Inflammatory macrophage treated with lipopolysaccharide for 1 hour (primary cell): ENCODE results near the gene MYORG.

Source experiments
- DNase-seq, 2 donors: peaks; one replicate each; pipeline ENCODE4 v3.0.0-alpha.2; 2020 to 2022

MYORG gene

GRCh38 chr9:34376596-34377403, at the start of gene MYORG:
Gene MYORG (minus strand): TSS chr9:34376898. CDS start chr9:34372943, 3,955 bp downstream.
- peak; percentile 87 to 93 for DNase-seq

DNA sequence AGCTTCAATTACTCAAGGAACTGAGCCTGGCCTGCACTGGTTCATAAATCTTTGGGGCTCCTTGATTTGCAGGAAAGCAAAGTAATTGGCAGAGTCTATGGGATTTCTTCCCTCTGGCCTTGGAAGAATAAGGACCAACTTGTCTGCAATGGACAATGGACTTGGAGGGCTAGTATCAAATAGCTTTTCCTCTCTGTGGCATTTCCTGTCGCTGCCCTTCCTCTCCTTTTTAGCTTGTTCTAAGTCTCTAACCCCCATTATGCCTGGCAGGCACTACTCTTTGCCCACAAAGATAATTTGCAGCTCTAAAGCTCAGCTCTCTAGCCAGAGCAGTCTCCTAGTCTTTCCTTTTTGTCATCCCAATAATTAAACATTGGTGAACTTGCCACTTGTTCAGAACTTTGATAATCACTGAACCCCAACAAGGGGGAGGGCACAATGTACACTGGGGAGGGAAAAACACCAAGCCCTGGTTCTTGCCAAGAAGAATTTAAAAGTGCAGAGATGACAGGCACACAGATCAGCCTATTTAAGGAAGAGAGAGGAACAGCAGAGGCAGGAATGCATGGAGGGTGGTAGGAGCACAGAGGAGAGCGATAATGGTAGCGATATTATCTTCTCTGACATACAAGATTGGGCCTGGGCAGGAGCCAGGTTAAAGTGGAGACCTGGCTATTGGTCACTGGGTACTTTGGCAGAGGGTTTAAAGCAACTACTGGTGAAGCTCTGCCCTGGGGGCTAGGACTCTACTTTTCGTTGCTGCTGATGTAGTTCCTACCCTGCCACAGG, 43.2 kb upstream of the MYORG start:
- no peak for DNase-seq

DNA sequence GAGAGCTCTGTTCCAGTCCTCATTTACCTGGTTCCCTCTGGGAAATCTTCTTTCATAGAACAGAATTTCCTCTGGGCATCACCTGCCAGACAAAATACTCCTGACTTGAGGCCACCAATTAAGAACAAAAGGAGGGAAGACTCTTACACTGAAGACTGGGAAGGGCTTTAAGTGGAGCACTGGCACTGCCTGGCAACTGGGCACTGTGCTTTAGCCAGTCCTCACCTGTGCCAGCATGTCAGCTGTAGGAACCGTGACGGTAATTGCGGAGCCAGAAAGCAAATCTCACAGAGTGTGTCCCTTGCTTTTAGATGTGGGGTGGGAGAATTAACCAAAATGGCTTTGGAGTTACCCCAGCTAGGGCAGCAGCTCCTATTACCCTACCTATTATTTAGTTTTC, 41.0 kb upstream of the MYORG start:
- DNase-seq = no peak

DNA sequence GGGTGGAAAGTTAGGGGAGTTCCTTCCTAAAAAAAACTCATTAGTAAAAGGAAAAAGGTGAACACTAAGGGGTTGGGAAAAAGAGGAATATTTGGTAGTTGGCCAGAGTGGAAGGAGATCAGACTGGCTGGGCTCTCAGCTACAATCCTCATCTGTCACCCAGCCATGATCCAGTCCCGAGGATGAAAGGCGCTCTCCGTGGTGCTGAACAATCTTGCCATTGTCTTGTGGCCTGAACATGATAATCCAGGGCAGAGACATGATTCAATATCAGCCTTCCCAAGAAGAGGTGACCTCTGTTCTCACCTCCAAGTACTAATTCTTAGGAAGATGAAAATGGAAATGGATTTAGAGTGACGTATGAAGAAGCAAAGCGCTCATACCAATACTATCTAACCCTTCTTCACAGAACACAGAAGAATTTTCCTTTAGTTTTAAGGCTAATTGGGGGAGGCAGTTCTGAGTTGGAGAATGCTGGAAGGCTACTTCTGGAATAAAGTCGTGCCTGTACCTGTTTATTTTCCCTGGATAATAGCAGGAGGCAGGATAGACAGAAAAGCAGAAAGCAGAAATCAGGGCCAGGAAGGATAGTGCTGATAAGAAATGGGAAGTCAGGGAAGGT, 36.6 kb upstream of the MYORG start:
- DNase-seq = peak in 1 of 2 donors; percentile 41

DNA sequence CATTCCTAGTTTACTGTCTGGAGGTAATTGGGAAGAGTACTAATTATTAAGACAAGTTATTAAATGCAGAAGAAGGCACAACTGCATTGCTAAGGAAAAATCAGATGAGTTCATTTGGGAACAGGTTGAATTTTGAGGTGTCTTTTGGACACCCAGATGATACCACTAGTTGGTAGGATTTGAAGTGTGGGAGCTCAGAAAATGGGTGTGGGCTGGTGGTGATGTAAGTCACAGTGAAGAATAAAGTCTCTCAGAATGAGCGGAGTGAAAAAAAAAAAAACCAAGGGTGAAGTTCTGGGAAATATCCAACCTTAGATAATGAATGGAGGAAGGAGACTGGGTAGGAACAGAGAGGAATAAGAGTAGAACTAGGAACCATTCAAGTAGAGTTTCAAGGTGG, 35.6 kb upstream of the MYORG start:
- no peak for DNase-seq

- no peak for DNase-seq
Measured at GRCh38 chr9:34409154-34409553, 32.5 kb upstream of the MYORG start.

DNA sequence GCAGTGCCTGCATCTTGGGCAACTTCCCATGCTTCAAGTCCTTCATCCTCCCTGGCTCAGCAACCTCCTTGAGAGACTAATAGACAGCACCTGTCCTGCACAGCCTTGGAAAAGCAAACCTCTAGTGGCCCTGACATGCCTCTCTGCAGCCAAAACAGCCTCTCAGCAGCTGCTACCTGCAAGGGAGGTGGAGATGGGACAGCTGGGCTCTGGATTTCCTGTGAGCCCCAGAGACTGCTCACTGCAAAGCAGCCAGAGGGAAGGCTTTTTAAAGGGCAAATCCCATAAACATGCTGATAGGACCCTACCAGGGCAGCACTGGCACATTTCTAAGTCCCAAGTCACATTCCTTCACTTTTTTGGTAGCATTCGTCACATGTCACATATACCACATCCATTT, 31.5 kb upstream of the MYORG start:
- DNase-seq = no peak

DNA sequence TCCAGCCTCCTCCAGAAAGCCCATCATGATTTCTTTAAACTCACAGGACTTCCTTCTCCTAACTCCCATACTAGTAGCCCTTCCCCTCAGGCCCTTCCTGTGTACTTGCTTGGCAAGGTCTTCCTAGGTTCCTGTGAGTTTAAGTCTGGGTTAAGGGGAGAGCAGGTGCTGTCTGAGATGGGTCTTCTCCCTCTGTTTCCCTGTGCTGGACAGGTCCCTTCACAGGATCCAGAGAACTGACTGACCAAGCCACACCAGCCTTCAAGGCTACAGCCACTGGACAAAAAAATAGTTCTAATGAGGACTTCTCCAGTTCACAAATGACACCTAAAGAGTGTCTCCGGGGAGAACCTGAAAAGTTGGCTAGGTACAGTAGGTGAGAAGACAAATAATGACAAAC, 29.5 kb upstream of the MYORG start:
- DNase-seq = no peak

DNA sequence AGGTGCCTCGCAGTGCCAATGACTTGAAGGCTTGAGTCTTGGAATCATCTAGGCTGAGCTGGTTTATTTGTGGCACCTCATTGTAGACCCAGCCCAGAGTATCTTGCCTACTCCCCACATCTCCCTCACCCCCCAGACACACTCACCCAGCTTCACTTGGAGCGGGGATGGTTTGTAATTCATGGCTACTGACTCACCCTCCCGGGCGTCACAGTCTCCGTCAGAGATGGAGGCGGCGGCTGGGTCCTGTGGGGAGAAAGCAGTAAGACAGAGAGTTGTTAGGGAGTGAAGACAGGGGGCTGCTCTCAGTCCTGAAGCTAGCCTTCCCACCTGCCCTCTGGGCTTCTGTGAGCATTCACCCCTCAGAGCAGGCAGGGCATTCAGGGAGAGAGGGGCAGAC, 29.0 kb upstream of the MYORG start:
- no peak for DNase-seq

DNA sequence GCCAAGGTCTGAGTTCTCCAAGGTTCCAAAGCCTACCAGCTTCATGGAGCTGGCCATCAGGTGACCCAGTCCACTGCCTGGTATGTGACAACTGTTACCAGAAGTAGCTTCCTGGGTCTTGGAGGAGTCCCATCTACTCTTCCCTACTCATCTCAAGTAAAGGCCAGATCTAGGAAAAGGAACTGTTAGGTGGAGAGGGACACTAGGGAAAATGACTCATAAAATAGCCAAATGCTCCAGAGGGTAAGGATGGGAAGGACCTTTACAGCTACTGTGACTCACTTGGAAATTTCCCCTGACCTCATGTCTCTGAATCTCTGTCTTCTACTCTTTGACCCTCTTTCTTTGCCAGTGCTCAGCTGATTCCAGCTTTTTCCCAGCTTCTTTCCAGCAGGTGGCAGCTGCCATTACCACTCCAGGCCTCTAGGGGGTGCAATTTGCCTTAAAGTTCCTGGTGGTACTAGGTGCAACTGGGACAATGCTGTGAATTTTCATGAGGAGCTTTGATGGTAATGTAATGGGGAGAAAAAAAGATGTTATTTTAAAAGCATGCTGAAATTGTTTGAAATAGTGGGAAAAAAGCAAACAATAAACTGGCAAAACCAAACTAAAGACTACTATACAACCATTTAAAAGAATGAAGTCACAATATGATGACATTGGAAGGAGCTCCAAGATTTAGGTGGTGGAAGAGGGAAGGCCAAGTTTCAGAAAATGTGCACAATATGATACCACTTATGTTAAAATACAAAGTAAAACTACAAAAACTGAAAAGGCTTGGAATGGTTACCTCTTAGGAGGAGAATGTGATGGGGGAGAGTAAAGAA, 27.1 kb upstream of the MYORG start:
- DNase-seq = peak; percentile 43 to 86

DNA sequence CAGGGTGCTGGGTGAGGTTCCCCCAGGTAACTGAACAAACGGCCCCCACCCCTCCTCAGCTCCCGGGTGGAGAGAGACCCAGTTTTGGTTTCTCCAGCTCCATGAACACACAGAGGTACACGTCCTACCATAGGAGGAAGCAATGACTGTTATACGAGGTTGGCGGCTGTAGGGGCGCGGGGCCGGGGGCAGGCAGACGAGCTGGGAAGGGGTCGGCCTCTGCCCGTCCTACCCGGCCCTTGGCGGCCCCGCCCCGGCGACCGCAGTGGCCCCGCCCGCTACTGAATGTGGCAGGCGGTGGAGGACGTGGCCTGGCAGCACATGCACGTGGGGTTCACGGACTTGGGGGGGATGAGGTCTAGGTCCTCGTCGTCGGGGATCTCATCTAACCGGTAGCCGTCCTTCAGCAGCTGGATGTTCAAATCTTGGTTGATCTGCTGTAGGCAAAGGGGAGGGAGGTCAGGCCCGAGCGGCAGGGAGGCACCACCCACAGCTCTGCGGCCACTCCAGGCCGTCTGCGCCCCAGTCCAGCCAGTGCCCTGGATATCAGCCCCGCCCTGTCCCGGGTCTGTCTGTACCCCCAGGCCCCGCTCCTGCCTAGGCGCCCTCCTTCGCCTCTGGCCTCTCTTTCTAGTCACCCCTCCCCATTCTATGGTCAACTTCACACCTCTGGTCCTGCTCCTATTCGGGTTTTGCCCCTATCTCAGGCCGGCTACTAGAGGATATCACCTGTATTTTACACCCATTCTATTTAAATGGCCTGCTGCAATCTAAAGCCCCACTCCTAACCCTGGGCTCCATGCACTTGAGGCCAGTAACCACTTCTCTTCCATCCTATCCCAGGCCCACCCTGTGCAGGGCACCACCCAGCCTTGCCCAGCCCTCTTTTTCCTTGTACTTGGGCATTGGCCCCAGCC, 24.2 kb upstream of the MYORG start:
- DNase-seq = no peak

DNA sequence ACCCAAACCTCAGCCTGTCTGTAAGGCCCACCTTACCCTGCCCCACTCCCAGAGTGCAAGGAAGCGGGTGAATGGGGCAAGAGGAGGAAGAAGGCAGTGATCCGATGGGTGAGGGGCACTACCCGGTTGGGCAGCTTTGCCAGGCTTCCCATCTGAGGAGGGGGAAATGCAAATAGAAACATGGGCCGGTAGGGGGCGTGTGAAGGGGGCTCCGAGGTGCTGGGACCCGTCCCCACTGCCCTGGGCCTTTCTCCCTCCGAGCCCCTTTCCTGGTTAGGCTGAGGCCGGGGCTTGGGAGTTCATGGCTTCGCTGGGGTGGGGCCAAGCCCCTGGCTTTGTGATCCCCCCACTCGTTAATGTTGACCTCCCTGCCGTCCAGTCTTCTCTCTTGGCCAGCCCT, 23.6 kb upstream of the MYORG start:
- DNase-seq = no peak

GRCh38 chr9:34399729-34400128, 23.0 kb upstream of the MYORG start:
- no peak for DNase-seq

- no peak for DNase-seq
Measured at GRCh38 chr9:34398875-34399274, 22.2 kb upstream of the MYORG start.

GRCh38 chr9:34396276-34397214, 19.8 kb upstream of the MYORG start:
- no peak for DNase-seq

DNA sequence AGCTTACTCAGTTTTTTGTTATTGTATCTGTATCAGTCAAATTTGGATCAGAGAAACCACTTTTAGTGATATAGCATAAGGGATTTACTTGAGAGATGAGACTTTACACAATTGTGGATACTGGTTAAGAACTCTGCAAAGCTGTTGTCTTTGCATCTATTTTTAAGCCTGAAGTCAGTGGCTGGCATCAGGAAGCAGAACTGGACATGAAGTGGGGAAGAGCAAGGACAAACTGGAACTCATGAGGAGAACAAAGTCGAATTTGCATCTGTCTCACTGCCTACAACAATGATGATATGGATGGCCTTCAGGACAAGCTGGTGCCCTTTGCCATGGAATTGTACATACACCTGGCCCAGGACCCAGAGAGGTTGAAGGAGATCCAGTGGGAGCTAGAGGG, 15.8 kb upstream of the MYORG start:
- no peak for DNase-seq

DNA sequence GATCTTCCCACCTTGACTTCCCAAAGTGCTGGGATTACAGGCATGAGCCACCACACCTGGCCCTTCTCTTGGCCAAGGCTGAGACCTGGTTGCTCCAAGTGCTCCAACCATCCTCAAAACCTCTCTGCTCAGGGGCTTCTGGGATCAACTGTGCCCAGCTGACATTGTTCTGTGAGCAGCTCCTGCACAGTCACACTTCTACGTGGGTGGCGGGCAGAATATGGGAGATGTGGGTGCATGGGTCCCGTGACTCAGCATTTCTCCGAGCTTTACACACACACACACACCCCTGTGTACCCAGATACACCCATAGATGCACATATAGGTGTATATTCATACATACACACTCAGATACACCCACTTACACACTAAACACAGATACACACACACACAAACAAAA, 10.5 kb upstream of the MYORG start:
- DNase-seq = no peak

DNA sequence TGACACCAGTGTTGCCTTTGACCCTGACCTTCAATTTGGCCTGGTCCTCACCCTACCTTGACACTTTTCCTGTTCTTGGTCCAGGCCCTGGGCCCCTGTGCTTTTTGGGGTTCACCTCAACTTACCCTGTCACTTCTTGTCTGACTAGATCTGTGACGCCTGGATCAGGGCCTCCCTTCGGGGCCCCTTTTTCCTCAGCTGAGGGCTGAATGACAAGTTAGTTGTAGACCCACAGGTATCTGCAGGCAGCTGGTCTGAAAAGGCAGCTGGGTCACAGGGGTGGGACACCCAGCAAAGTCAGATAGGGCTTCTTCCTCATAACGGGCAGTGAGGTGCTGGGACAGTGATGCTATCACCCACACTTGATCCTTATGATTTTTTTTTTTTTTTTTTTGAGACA, 10.0 kb upstream of the MYORG start:
- DNase-seq = no peak

GRCh38 chr9:34385561-34386230, 9.0 kb upstream of the MYORG start:
- no peak for DNase-seq
